ACHN (cell line): ENCODE measurements around the gene MRPS33.

ENCODE experiments used
- DNase-seq: peaks from one replicate; pipeline ENCODE4 v3.0.0-alpha.2; 2015
- in situ Hi-C: cut with HindIII; loops from 2 replicates; pipeline ENCODE4 v1.10.0; 2017; ENCODE audit warnings: low sequenced_read_pairs, low pct_ligation_motif_present, low pct_unique_long_range_greater_than_20kb

Gene MRPS33

GRCh38 chr7:141014125-141014523 is 628 bp downstream of the MRPS33 start:
- in situ Hi-C loops, result no loop called here
- DNase-seq, result no peak

- in situ Hi-C loops, result no loop called here
- peak; percentile 26 for DNase-seq
These were observed 1.4 kb downstream of the MRPS33 start for GRCh38 chr7:141013345-141013715.

GRCh38 chr7:141012696-141013344 is 1.9 kb downstream of the MRPS33 start:
- in situ Hi-C loops, result no loop called here
- peak; percentile 69 for DNase-seq

GRCh38 chr7:141012044-141012685 is 2.6 kb downstream of the MRPS33 start:
- in situ Hi-C loops, result no loop called here
- DNase-seq, result peak; percentile 89

GRCh38 chr7:141011443-141011842 is 3.3 kb downstream of the MRPS33 start:
- in situ Hi-C loops, result no loop called here
- no peak for DNase-seq

- DNase-seq, result peak; percentile 13
- in situ Hi-C loops, result no loop called here
These were observed 11.3 kb downstream of the MRPS33 start for GRCh38 chr7:141003172-141004065.

- peak; percentile 59 for DNase-seq
- in situ Hi-C loops, result no loop called here
These were observed 13.2 kb downstream of the MRPS33 start for GRCh38 chr7:141001546-141001945.

- peak; percentile 27 for DNase-seq
- in situ Hi-C loops, result no loop called here
These were observed 13.6 kb downstream of the MRPS33 start for GRCh38 chr7:141001122-141001521.

- in situ Hi-C loops, result no loop called here
These were observed 16.0 kb downstream of the MRPS33 start for GRCh38 chr7:140998715-140999114.

GRCh38 chr7:140992422-140992821 is 22.3 kb downstream of the MRPS33 start:
- DNase-seq, result no peak
- in situ Hi-C loops, result no loop called here

More at GRCh38 chr7:140998715-140999114, 16.0 kb downstream of the MRPS33 start:
- no peak for DNase-seq

GRCh38 chr7:140990193-140990962 is 24.4 kb downstream of the MRPS33 start:
- no peak for DNase-seq
- in situ Hi-C loops, result no loop called here

- in situ Hi-C loops, result no loop called here
- peak; percentile 15 for DNase-seq
These were observed 25.7 kb downstream of the MRPS33 start for GRCh38 chr7:140989068-140989467.

GRCh38 chr7:140983802-140984201 is 30.9 kb downstream of the MRPS33 start:
- peak; percentile 23 for DNase-seq
- in situ Hi-C loops, result no loop called here

GRCh38 chr7:140982508-140982907 is 32.2 kb downstream of the MRPS33 start:
- in situ Hi-C loops, result no loop called here
- DNase-seq, result no peak

GRCh38 chr7:140981951-140982350 is 32.8 kb downstream of the MRPS33 start:
- in situ Hi-C loops, result no loop called here
- DNase-seq, result no peak

GRCh38 chr7:140977741-140978140 is 37.0 kb downstream of the MRPS33 start:
- no peak for DNase-seq
- in situ Hi-C loops, result no loop called here

- no peak for DNase-seq
- in situ Hi-C loops, result no loop called here
These were observed 41.6 kb downstream of the MRPS33 start for GRCh38 chr7:140972876-140973829.

- DNase-seq, result no peak
- in situ Hi-C loops, result no loop called here
These were observed 42.4 kb downstream of the MRPS33 start for GRCh38 chr7:140972344-140972743.
